ENCODE results near the gene YIPF1.

- no peak for TF ChIP-seq BHLHE40 (IDR thresholded peaks at IDR 0.05; ENCODE audit: borderline replicate concordance)
- TF ChIP-seq NFRKB (IDR thresholded peaks at IDR 0.05) = no peak
- no peak for TF ChIP-seq SP1 (IDR thresholded peaks at IDR 0.05)
- no peak for TF ChIP-seq HDGF (IDR thresholded peaks at IDR 0.05; ENCODE audit: borderline replicate concordance)
- TF ChIP-seq TARDBP (IDR thresholded peaks at IDR 0.05) = no peak
Measured at GRCh38 chr1:53909946-53910345, 20.3 kb upstream of the YIPF1 start.

Measured in HEK293T (cell line).